ENCODE results near the gene CDK15.

Gene CDK15

DNA sequence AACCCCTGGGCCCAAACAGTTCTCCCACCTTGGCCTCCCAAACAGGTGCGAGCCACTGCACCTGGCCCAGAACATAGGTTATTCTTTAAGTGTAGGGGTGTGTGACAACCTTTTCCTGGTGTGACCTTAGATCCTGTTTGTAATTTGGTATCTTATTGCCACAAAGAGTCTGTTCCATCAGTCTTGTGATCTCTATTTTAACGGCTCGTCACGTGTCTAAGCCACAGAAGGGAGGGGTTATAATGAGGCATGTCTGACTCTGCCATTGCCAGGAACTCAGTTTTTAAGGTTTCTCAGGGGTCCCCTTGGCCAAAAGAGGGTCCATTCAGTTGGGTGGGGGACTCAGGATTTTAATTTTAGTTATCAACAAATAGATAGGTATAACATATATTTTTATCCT, 21.2 kb upstream of the CDK15 start:
- TF ChIP-seq, protein P1, sequence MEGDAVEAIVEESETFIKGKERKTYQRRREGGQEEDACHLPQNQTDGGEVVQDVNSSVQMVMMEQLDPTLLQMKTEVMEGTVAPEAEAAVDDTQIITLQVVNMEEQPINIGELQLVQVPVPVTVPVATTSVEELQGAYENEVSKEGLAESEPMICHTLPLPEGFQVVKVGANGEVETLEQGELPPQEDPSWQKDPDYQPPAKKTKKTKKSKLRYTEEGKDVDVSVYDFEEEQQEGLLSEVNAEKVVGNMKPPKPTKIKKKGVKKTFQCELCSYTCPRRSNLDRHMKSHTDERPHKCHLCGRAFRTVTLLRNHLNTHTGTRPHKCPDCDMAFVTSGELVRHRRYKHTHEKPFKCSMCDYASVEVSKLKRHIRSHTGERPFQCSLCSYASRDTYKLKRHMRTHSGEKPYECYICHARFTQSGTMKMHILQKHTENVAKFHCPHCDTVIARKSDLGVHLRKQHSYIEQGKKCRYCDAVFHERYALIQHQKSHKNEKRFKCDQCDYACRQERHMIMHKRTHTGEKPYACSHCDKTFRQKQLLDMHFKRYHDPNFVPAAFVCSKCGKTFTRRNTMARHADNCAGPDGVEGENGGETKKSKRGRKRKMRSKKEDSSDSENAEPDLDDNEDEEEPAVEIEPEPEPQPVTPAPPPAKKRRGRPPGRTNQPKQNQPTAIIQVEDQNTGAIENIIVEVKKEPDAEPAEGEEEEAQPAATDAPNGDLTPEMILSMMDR (IDR thresholded peaks at IDR 0.05; ENCODE audit: low read depth, low read length, missing control alignments) = no peak
- H3K4me3 ChIP-seq (ENCODE audit: low read depth, low read length) = no peak overlapping the region
- no peak for DNase-seq (ENCODE audit: low read depth)
- in situ Hi-C loops (cut with HindIII; ENCODE audit: low sequenced_read_pairs) = no loop called here

DNA sequence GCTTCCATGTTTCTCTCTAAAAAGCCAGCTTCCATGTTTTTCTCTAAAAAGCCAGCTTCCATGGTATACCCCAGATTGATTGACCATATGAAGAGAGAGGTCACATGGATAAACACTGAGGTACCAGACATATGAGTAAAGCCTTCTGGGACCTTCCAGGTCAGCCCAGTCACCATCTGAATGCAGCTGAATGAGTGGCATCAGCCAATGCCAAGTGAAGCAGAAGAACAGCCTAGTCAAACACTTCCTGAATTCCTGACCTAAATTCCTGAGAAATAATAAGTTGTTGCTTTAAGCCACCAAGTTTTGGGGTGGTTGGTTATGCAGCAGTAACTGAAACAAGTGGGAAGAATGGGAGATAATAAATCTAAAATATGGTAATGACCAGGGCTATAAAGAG, 19.9 kb upstream of the CDK15 start:
- in situ Hi-C loops (cut with HindIII; ENCODE audit: low sequenced_read_pairs) = no loop called here
- DNase-seq (ENCODE audit: low read depth) = no peak

DNA sequence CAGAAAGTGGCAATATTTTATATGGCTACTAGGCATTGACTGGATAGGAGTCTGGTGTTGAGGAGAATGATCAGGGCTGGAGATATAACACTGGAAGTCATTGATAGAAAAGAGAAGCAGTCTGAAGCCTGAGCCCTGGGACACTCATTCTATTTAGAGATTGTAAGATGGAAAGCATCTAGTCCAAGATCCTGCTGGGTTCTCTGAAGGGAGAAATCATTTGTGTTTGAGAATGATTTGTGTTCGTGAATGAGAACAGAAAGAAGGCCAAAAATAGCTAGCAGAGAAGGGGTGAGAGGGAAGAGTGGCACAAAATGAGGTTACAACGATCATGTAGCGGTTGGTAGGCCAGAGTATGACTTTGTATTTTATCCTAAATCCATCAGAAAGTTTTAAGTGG, 18.0 kb upstream of the CDK15 start:
- no peak overlapping the region for H3K4me3 ChIP-seq (ENCODE audit: low read depth, low read length)
- no peak for DNase-seq (ENCODE audit: low read depth)
- in situ Hi-C loops (cut with HindIII; ENCODE audit: low sequenced_read_pairs) = no loop called here
- TF ChIP-seq, protein P1 (IDR thresholded peaks at IDR 0.05; ENCODE audit: low read depth, low read length, missing control alignments) = no peak

More for the DNA sequence above, 19.9 kb upstream of the CDK15 start:
- no peak overlapping the region for H3K4me3 ChIP-seq (ENCODE audit: low read depth, low read length)
- TF ChIP-seq, protein P1 (IDR thresholded peaks at IDR 0.05; ENCODE audit: low read depth, low read length, missing control alignments) = no peak

DNA sequence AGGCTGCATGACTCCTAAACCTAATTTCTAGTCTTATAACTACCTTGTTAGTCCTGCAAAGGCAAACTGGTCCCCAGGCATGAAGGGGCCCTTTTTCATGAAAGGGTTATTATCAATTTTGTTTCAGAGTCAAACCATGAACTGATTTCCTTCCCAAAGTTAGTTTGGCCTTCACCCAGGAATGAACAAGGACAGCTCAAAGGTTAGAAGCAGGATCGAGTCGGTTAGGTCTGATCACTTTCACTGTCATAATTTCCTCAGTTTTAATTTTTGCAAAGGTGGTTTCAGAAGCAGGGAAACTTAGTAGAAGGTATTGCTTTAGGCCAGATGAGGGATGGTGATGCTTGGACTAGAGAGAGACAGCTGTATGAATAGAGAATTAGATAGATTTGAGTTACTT, 16.9 kb upstream of the CDK15 start:
- TF ChIP-seq, protein P1 (IDR thresholded peaks at IDR 0.05; ENCODE audit: low read depth, low read length, missing control alignments) = no peak
- no peak for DNase-seq (ENCODE audit: low read depth)
- no peak overlapping the region for H3K4me3 ChIP-seq (ENCODE audit: low read depth, low read length)
- in situ Hi-C loops (cut with HindIII; ENCODE audit: low sequenced_read_pairs) = no loop called here

DNA sequence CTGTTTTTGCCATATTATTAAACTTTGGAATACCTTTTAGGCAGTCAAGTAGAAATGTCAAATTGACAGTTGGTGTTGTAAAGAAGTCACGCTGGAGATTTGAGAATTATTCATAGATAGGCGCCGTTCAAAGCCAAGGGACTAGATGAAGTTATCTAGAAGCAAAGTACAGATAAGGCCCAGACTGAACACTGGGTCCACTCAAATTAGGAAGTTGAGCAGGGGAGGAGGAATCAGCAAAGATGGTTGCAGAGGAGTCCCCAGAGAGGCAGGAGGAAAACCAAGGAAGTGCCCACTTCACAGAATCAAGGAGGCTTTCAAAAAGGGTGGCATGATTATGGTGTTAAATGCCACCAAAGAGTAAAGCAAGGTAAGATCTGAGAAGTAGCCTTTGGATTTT, 16.0 kb upstream of the CDK15 start:
- H3K4me3 ChIP-seq (ENCODE audit: low read depth, low read length) = no peak overlapping the region
- DNase-seq (ENCODE audit: low read depth) = no peak
- in situ Hi-C loops (cut with HindIII; ENCODE audit: low sequenced_read_pairs) = no loop called here
- TF ChIP-seq, protein P1 (IDR thresholded peaks at IDR 0.05; ENCODE audit: low read depth, low read length, missing control alignments) = no peak

DNA sequence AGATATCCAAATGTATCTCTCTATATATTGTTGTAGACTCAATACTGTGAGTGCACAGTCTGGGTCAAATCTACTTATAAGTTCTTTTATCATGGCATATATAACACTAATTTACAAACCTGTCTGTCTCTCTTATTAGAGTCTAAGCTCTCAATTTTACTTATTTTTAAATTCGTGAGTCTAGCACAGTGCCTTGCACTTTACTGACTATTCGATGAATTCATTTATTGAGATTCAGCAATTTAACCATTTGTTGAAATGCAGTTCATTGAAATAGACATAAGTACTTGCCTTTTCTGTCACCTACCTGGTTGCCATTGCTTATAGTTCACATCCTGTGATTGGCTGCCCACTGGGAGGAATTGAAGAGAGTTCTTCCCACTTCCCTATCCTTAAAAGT, 15.3 kb upstream of the CDK15 start:
- in situ Hi-C loops (cut with HindIII; ENCODE audit: low sequenced_read_pairs) = no loop called here
- DNase-seq (ENCODE audit: low read depth) = no peak
- H3K4me3 ChIP-seq (ENCODE audit: low read depth, low read length) = no peak overlapping the region
- TF ChIP-seq, protein P1 (IDR thresholded peaks at IDR 0.05; ENCODE audit: low read depth, low read length, missing control alignments) = no peak

DNA sequence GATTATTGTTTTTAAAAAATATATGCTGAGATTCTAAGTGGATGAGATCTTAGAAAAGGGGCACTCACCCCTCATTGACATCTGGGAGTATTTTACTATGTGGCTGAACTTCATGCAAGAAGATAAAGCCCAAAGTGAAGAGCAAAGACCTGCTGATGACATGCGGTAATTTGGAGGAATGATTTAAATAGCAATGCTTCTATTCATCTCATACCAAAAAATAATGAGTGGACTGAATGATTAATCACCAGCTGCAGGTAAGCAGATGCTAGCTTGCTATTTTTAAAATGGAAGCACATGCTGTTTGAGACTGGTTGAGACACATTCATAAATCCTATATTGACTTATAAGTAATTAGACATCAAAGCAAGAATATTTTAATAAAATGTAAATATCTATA, 12.7 kb upstream of the CDK15 start:
- in situ Hi-C loops (cut with HindIII; ENCODE audit: low sequenced_read_pairs) = no loop called here
- H3K4me3 ChIP-seq (ENCODE audit: low read depth, low read length) = no peak overlapping the region
- no peak for DNase-seq (ENCODE audit: low read depth)
- TF ChIP-seq, protein P1 (IDR thresholded peaks at IDR 0.05; ENCODE audit: low read depth, low read length, missing control alignments) = no peak

Measured in astrocyte of the cerebellum (primary cell).